ENCODE data around the gene USP25. TPM values are rescaled to one million over a fixed set of nuclear protein-coding genes. Genes with fewer than 3 reads are reported as not detected.

USP25 gene
- total RNA-seq, 4 donors from 2014 or later = 37.4 to 107 (median 69.2) TPM

GRCh38 chr21:15928686-15929425 lies 199.1 kb downstream of the USP25 start:
- Histone ChIP-seq H3K27me3 (no peaks in the 10 kb centered on the region), H3K27ac (no peak overlapping the region), H3K4me1 (no peaks in the 10 kb centered on the region), H3K36me3 (no peaks in the 10 kb centered on the region), H3K9me3 (no peaks in the 10 kb centered on the region), H3K4me3 (no peak overlapping the region)
- intact Hi-C loops (cut with DNase I; ENCODE audit: low total_unique reads) = no loop called here
- DNase-seq = no peak
- in situ Hi-C loops (cut with MboI; ENCODE audit: low pct_ligation_motif_present in 1 of 4, low pct_unique_long_range_greater_than_20kb in 1 of 4, low sequenced_read_pairs in 3 of 4) = no loop called here
- TF ChIP-seq EP300 (IDR thresholded peaks at IDR 0.05; ENCODE audit: low read depth) (no peak), CTCF (IDR thresholded peaks at IDR 0.05) (no peak), POLR2A (IDR thresholded peaks at IDR 0.05) (no peak)
- WGBS, 2 donors (ENCODE audit: low coverage in 1 of 2) = 35 to 42% methylated on average over 4 of the region's 4 CpGs

GRCh38 chr21:15929536-15929935 lies 199.8 kb downstream of the USP25 start:
- in situ Hi-C loops (cut with MboI; ENCODE audit: low pct_ligation_motif_present in 1 of 4, low pct_unique_long_range_greater_than_20kb in 1 of 4, low sequenced_read_pairs in 3 of 4) (no loop called here), intact Hi-C loops (cut with DNase I; ENCODE audit: low total_unique reads) (no loop called here)
- TF ChIP-seq POLR2A (IDR thresholded peaks at IDR 0.05) (no peak), EP300 (IDR thresholded peaks at IDR 0.05; ENCODE audit: low read depth) (no peak), CTCF (IDR thresholded peaks at IDR 0.05) (no peak)
- Histone ChIP-seq H3K4me3 (no peak overlapping the region), H3K36me3 (no peaks in the 10 kb centered on the region), H3K4me1 (no peaks in the 10 kb centered on the region), H3K27me3 (no peaks in the 10 kb centered on the region), H3K27ac (no peak overlapping the region), H3K9me3 (no peaks in the 10 kb centered on the region)
- DNase-seq = no peak
- 76 to 88% methylated on average over 1 of the region's 1 CpG for WGBS, 2 donors (ENCODE audit: low coverage in 1 of 2)
